Jurkat, Clone E6-1 (cell line): ENCODE data around the gene ERP27.

ENCODE experiments used
- DNase-seq: peaks from one replicate; pipeline ENCODE4 v3.0.0-alpha.2; 2011; ENCODE audit warnings: low read depth, low spot score
- H3K4me3 ChIP-seq: 2 replicates; pipeline ENCODE4 v1.5.1; 2011; ENCODE audit warnings: mild to moderate bottlenecking, low read length, control low read depth, moderate library complexity

Gene ERP27

GRCh38 chr12:14946162-14946561 lies 7.8 kb upstream of the ERP27 start:
- no peak overlapping the region for H3K4me3 ChIP-seq
- DNase-seq = no peak

DNA sequence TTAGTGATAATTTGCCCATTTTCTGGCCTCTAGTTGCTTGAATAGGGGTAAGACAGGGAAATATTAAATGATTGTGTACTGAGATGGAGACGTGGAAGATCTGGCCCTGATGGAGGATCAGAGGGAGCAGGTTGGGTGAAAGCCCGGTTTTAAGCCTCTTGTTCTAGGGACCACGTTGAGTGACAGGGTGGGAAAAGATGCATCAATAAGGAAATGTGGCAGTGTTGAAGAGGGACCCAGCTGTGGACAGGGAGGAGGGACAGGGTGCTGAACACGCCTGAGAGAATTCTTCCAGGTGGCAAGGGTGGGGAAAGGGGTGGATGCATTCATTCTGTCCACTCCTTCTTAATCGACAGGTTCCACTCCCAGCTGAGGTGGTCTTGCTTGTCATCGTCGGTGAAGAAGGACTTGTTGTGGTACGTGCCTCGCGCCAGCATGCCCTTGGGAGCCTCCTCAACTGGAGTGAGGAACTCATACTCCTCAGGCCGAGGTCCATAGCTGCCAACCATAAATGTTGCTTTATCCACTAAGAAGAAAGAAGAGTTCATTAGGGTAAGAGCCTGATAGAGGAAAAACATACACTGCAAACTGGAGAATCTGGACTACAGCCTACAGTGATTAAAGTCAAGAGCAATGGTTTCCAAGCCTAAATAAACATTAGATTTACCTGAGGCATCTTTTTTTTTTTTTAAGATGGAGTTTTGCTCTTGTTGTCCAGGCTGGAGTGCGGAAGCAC lies 4.0 kb upstream of the ERP27 start:
- no peak overlapping the region for H3K4me3 ChIP-seq
- no peak for DNase-seq

- DNase-seq = no peak
- H3K4me3 ChIP-seq = no peak overlapping the region
These were observed 3.0 kb upstream of the ERP27 start for GRCh38 chr12:14941369-14941768.

DNA sequence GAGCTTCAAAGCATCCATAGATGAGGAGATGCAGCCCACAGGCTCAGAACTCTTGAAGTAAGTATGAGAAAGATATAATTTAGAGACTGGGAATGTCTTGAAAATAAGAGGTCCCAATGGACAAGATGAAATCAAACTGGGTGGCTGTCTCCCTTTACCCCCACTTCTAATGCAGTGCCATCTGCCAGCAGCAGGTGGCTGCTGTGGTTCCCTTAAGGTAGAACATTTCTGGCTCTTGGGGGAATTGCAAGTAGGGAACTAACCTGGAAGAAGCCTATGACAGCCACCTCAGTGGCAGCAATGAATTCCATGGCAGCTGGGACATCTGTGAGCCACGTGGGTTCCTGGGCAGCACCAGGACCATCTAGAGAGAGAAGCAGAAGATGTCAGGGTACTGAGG lies 648 bp downstream of the ERP27 start:
- no peak for DNase-seq
- H3K4me3 ChIP-seq = no peak overlapping the region

GRCh38 chr12:14937014-14937413 lies 1.3 kb downstream of the ERP27 start:
- DNase-seq = no peak
- no peak overlapping the region for H3K4me3 ChIP-seq

DNA sequence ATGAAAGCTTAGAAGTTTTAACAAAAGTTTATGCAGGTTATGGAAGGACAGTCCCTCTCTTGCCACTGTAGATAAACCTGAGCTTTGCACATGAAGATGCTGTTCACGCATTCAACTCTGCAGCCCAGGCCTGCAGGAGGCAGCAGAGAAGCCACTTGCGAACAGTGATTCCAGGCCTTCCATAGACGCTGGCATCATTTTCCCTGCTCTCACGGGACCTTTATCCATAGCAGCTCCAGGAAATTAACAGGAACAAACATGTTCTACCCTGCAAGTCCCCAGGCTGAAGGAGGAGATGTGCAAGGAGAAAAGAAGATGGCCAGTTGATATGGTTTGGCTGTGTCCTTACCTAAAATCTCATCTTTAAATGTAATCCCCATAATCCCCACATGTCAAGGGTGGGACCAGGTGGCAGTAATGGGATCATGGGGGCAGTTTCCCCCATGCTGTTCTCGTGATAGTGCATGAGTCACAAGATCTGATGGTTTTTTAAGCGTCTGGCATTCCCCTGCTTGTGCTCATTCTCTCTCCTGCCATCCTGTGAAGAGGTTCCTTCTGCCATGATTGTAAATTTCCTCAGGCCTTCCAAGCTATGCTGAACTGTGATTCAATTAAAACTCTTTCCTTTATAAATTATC lies 2.0 kb downstream of the ERP27 start:
- no peak overlapping the region for H3K4me3 ChIP-seq
- no peak for DNase-seq

DNA sequence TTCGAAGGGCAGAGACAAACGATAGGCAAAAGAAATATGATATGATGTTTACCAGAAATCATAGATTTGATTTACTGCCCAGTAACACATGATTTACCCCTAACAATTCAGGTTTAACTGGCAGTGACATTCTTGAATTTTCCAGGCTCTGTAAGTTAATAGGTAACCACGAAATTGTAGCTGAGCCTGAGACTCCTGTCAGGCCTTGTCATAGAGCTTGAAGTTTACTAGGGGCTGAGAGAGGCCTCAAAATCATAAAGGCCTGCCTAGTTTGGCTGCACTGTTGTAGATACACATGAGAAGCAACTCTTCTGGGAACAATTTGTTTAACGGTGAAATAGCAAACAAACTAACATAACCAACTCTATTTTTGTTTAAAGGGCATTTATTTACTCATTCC lies 3.3 kb downstream of the ERP27 start:
- no peak overlapping the region for H3K4me3 ChIP-seq
- DNase-seq = no peak

GRCh38 chr12:14934511-14934910 lies 3.8 kb downstream of the ERP27 start:
- H3K4me3 ChIP-seq = no peak overlapping the region
- DNase-seq = no peak

DNA sequence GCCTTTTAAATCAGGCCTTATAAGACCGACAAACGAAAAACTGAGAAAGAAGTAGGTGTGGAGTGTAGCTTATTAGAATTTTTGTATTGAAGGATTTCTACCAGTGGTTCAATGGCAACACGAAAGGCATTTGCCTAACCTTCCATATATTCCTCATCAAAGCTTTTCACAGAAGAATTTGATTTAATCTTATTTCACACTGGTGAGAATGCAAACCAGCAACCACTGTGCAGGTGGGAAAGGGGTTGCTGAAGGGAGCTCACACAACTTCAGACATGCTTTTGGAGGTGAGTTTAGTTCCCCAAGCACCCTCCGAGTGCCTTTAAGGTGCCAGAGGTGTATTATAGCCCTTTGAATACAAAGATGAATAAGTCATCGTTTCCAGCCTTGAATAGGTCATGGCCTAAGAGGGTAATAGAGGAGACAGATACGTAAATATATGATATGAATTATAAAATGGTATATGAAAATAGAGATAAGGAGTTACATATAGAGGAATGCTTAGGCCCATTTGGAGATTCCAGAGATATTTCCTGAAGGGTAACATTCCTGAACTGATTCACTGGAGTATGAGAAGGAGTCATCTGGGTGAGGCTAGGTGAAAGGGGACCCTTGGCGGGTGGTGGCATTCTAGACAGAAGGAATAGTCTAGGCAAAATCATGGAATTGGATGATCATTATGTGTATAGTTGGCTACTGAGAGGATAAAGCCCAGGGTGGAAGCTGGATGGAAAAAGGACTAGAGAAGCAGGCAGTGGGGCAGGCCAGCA lies 6.4 kb downstream of the ERP27 start:
- DNase-seq = no peak
- H3K4me3 ChIP-seq = no peak overlapping the region

- no peak for DNase-seq
- no peak overlapping the region for H3K4me3 ChIP-seq
These were observed 7.0 kb downstream of the ERP27 start for GRCh38 chr12:14931359-14931758.

DNA sequence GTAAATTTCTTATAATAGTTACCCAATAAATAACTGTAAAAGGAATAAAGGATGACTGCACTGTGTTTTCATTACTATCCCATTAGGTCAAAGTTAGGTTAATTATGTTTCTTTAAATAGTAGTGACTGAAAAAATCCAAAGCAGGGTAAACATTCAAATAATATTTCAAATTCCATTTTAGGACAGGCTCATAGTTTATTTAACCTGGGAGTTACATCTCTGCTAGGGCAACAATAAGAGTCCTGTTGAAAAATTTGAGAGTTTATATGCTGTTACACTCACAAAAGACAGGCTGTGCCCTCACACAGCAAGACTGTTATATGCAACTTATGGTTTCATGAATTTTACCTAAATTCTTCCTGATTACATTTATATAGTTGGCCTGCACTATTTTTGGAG lies 8.0 kb downstream of the ERP27 start:
- DNase-seq = no peak
- no peak overlapping the region for H3K4me3 ChIP-seq

GRCh38 chr12:14928931-14929330 lies 9.4 kb downstream of the ERP27 start:
- DNase-seq = no peak
- no peak overlapping the region for H3K4me3 ChIP-seq

- H3K4me3 ChIP-seq = no peak overlapping the region
- DNase-seq = no peak
These were observed 11.1 kb downstream of the ERP27 start for GRCh38 chr12:14927267-14927666.

GRCh38 chr12:14924541-14924940 lies 13.8 kb downstream of the ERP27 start:
- H3K4me3 ChIP-seq = no peak overlapping the region
- DNase-seq = no peak

- no peak for DNase-seq
- no peak overlapping the region for H3K4me3 ChIP-seq
These were observed 14.4 kb downstream of the ERP27 start for GRCh38 chr12:14923944-14924343.

DNA sequence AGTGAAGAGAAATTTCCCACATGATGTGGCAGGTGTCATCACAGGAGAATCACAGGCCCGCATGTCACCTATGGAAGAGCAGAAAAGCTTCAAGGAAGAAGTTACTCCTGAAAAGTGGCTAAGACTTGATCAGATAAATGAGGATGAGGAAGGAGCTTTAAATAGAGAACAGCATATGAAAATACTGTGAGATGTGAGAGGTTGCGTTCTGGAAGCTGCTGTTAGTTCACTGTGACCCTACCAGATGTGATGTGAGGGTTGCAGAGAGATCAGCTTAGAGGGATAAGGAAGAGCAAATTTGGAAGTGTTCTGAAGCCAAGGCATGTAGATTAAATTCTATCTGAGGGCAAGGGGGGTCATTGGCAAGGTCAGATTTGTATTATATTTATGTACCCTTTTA lies 17.1 kb downstream of the ERP27 start:
- H3K4me3 ChIP-seq = no peak overlapping the region
- DNase-seq = no peak

- no peak overlapping the region for H3K4me3 ChIP-seq
- no peak for DNase-seq
These were observed 17.7 kb downstream of the ERP27 start for GRCh38 chr12:14920475-14921126.

GRCh38 chr12:14919455-14919854 lies 18.9 kb downstream of the ERP27 start:
- DNase-seq = no peak
- no peak overlapping the region for H3K4me3 ChIP-seq

DNA sequence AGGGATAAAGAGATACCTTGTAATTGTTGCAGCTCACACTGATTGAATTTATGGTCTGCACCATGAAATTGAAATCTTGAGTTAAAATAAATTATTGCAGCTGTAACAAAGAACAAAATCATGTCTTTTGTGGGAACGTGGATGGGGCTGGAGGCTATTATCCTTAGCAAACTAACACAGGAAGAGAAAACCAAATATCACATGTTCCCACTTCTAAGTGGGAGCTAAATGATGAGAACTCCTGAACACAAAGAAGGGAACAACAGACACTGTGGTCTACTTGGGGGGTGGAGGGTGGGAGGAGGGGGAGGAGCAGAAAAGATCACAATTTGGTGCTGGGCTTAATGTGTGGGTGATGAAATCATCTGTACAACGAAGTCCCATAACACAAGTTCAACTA lies 22.6 kb downstream of the ERP27 start:
- H3K4me3 ChIP-seq = no peak overlapping the region
- no peak for DNase-seq

GRCh38 chr12:14913381-14913781 lies 25.0 kb downstream of the ERP27 start:
- DNase-seq = no peak
- H3K4me3 ChIP-seq = no peak overlapping the region
